ENCODE results near the gene NAXD. TPM values are rescaled to one million over a fixed set of nuclear protein-coding genes. Genes with fewer than 3 reads are reported as not detected.

Gene NAXD
- total RNA-seq, 4 donors from 2014 or later = 29.5 to 45.3 (median 36.0) TPM

DNA sequence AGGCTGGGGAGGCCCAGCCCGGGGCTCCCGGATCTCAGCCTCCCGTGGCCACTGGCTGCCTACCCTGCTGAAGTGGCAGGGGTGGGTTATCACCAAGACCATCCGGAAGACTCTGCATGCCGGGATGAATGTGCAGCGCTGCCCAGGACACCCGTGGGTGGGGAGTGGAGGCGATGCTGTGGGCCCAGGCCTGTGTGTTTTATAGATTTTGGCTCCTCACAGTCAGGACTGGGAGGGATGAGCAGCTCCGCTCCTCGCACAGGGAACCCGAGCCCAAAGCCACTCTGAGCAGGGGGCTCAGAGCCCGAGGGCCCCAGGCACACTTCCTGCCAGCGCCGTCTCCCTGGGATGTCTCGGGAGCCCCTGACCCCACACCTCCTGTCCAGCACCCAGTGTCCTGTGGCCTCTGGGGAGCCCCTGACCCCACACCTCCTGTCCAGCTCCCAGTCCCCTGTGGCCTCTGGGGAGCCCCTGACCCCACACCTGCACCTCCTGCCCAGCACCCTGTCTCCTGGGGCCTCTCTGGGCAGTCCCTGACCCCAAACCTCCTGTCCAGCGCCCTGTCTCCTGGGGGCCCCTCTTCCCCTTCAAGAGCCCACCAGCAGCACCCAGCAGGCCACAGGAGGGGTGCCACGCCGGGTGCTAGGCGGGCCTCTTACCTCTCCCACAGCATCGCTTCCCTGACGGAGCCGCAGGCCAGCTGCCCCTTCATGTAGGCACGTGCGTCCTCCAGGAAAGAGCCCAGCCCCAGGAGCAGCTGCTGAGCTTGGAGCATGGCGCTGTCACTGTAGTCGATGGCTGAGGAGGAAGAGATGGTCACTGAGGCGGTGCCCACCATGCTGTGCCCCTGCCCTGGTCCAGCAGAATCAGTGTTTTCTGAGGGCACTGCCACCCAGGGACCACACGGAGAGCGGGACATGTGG is 31.4 kb downstream of the NAXD start:
- Histone ChIP-seq H3K27ac (no peak overlapping the region), H3K27me3 (no peaks in the 10 kb centered on the region), H3K36me3 (peaks cover 0 to 76% of the 10 kb centered on the region in 2 donors), H3K4me1 (peaks cover 0 to 17% (median 5%) of the 10 kb centered on the region in 3 donors), H3K9me3 (no peaks in the 10 kb centered on the region), H3K4me3 (no peak overlapping the region)
- TF ChIP-seq, protein P1, sequence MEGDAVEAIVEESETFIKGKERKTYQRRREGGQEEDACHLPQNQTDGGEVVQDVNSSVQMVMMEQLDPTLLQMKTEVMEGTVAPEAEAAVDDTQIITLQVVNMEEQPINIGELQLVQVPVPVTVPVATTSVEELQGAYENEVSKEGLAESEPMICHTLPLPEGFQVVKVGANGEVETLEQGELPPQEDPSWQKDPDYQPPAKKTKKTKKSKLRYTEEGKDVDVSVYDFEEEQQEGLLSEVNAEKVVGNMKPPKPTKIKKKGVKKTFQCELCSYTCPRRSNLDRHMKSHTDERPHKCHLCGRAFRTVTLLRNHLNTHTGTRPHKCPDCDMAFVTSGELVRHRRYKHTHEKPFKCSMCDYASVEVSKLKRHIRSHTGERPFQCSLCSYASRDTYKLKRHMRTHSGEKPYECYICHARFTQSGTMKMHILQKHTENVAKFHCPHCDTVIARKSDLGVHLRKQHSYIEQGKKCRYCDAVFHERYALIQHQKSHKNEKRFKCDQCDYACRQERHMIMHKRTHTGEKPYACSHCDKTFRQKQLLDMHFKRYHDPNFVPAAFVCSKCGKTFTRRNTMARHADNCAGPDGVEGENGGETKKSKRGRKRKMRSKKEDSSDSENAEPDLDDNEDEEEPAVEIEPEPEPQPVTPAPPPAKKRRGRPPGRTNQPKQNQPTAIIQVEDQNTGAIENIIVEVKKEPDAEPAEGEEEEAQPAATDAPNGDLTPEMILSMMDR (IDR thresholded peaks at IDR 0.05) = no peak
- no peak for TF ChIP-seq POLR2AphosphoS5 (IDR thresholded peaks at IDR 0.05)
- no peak for TF ChIP-seq POLR2A (IDR thresholded peaks at IDR 0.05)
- no peak for TF ChIP-seq EP300 (IDR thresholded peaks at IDR 0.05)
- WGBS, 2 donors (ENCODE audit: low coverage in 1 of 2) = 86 to 100% methylated on average over 2 to 10 of the region's 29 CpGs
- no peak for ATAC-seq

DNA sequence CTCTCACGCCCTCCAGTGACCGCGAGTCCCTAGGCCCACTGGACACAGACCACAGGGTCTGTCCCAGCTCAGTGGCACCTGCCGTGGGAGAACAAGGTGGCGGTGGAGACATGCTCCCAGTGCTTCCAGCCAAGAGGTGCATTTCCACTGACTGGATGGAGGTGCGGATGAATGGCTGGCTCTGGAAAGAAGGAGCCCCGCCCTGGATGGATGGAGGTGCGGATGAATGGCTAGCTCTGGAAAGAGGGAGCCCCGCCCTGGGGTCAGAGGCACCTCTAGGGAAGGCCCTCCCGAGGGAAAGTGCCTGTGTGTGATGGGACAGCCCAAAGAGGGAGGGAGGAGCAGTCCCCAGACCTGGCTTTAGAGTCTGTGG is 32.0 kb downstream of the NAXD start:
- Histone ChIP-seq H3K4me1 (peaks cover 0 to 15% (median 5%) of the 10 kb centered on the region in 3 donors), H3K9me3 (no peaks in the 10 kb centered on the region), H3K27ac (no peak overlapping the region), H3K4me3 (no peak overlapping the region), H3K36me3 (peaks cover 0 to 75% of the 10 kb centered on the region in 2 donors), H3K27me3 (no peaks in the 10 kb centered on the region)
- no peak for ATAC-seq
- 69% methylated on average over 7 of the region's 10 CpGs; no CpG with 5 or more reads in 1 of the 2 donors for WGBS, 2 donors (ENCODE audit: low coverage in 1 of 2)
- TF ChIP-seq EP300 (IDR thresholded peaks at IDR 0.05) = no peak
- TF ChIP-seq, protein P1 (IDR thresholded peaks at IDR 0.05) = no peak
- no peak for TF ChIP-seq POLR2A (IDR thresholded peaks at IDR 0.05)
- TF ChIP-seq POLR2AphosphoS5 (IDR thresholded peaks at IDR 0.05) = no peak

DNA sequence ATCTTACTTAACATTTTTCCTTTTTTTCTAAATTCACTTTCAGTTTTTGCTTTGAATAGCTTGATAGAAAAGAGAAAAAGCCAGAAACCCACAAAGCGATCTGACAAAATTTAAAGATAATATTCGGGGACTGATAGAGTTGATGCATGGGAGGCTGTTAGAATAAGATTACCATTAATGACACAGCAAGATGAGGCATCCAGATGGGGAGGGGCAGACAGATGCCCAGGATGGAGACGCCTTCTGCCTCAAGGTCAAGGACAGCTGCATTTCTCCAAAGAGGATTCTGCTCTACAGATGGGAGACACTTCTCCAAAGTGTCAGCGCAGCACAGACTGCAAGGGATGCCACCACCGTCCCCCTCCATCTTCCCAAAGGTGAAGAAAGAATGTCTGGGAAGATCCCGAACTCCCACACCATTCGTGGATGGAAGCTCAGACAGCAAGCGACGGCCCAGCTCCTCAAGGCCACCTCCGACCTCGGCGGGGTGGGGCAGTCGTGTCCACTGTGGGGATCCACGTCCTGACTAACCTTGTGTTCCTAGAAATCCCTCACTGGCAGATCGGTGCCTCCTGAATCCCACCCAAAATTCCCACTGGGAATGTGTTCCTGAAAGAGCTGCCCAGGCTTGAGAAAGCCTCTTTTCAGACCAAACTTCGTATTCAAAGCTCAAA is 32.9 kb downstream of the NAXD start:
- no peaks in the 10 kb centered on the region for H3K9me3 ChIP-seq
- no peak for ATAC-seq
- peaks cover 0 to 75% of the 10 kb centered on the region in 2 donors for H3K36me3 ChIP-seq
- TF ChIP-seq EP300 (IDR thresholded peaks at IDR 0.05) (no peak), POLR2A (IDR thresholded peaks at IDR 0.05) (no peak), POLR2AphosphoS5 (IDR thresholded peaks at IDR 0.05) (no peak)
- TF ChIP-seq, protein P1 (IDR thresholded peaks at IDR 0.05) = no peak
- H3K4me1 ChIP-seq = peaks cover 0 to 15% (median 5%) of the 10 kb centered on the region in 3 donors
- H3K4me3 ChIP-seq = no peak overlapping the region
- H3K27me3 ChIP-seq = no peaks in the 10 kb centered on the region
- WGBS, 2 donors (ENCODE audit: low coverage in 1 of 2) = 63 to 65% methylated on average over 7 to 10 of the region's 16 CpGs
- H3K27ac ChIP-seq = no peak overlapping the region

DNA sequence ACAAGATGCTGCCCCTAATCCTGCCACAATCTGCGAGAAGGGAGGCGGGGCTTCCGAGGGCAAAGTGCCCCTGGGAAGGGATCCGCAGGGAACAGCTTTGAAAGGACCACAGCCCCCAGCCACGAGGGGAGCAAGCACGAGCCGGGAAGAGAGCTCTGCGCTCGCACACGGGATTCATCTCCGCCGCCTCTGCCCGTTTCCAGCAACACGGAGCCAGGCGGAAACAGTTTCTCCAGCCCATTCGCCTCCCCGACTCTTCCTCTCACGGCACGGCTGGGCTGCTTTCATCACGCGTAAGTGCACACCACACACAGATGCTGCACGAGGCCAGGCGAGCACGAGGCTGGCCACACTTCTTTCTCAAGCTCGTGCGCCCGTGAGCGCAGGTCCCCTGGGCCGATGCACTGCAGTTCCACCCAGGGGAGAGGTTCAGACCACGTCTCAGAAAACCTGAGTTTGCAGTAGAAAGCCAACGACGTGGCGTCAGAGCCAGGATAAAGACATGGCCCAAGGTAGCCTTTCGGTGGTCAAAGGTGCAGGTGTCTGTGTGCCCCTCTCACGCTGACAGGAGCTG is 33.6 kb downstream of the NAXD start:
- 80% methylated on average over 3 of the region's 35 CpGs; no CpG with 5 or more reads in 1 of the 2 donors for WGBS, 2 donors (ENCODE audit: low coverage in 1 of 2)
- no peak overlapping the region for H3K4me3 ChIP-seq
- peaks cover 0 to 75% of the 10 kb centered on the region in 2 donors for H3K36me3 ChIP-seq
- peaks cover 0 to 15% (median 5%) of the 10 kb centered on the region in 3 donors for H3K4me1 ChIP-seq
- no peak for TF ChIP-seq POLR2A (IDR thresholded peaks at IDR 0.05)
- no peak for TF ChIP-seq EP300 (IDR thresholded peaks at IDR 0.05)
- no peak for TF ChIP-seq POLR2AphosphoS5 (IDR thresholded peaks at IDR 0.05)
- TF ChIP-seq, protein P1 (IDR thresholded peaks at IDR 0.05) = no peak
- H3K27me3 ChIP-seq = no peaks in the 10 kb centered on the region
- H3K9me3 ChIP-seq = no peaks in the 10 kb centered on the region
- no peak overlapping the region for H3K27ac ChIP-seq
- no peak for ATAC-seq

All from gastroesophageal sphincter (tissue), 4 donors.